Measurements from ENCODE around the gene AUTS2.

Gene AUTS2

DNA sequence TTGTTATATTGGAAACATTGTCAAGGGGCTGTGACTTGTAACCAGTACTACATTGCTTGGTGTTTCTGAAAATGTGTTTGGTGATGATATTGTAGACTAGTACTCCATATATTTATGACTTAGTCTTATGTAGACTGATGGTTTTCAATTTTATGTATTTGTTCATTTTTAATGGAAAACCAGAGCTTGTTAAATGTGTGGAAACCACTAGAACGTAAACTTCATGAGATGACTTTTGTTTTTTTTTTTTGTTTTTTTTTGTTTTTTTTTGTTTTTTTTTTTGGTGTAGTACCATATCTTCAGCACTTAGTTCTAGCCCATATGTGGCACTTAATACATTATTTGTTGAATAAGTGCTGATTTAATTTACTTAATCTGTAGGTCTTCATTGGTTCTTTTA, 518.6 kb downstream of the AUTS2 start:
- FAIRE-seq: no peak

GRCh38 chr7:70120851-70121250, 522.6 kb downstream of the AUTS2 start:
- DNase-seq (ENCODE audit: insufficient read length) (no peak), FAIRE-seq (no peak)
- TF ChIP-seq POLR2AphosphoS5 (IDR thresholded peaks at IDR 0.05; ENCODE audit: low read depth, low read length): no peak

More for the DNA sequence above, 518.6 kb downstream of the AUTS2 start:
- TF ChIP-seq POLR2AphosphoS5 (IDR thresholded peaks at IDR 0.05; ENCODE audit: low read depth, low read length) (no peak), TAF1 (IDR thresholded peaks at IDR 0.05; ENCODE audit: borderline replicate concordance, low read depth, low read length) (no peak), POLR2A (IDR thresholded peaks at IDR 0.05; ENCODE audit: low read depth, low read length) (no peak)
- no peak for DNase-seq (ENCODE audit: insufficient read length)

DNA sequence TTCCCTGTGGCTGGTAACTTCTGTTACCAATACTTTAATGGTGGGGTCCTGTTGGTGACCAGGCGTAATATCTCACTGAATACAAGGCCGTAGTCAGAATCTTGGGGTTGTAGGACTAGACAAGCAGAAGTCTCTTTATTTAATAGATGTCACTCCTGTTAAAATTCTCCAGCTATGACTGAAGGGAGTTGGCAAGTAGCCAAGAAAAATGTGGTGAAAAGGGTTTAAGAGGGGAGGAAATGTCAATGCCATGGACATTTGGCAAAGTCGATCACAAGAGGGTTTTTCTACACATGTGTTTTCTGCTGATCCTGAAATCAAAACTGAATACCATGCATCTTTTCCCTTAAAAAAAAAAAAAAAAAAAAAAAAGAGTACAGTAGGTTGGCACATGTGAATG, 533.5 kb downstream of the AUTS2 start:
- DNase-seq (ENCODE audit: insufficient read length) (no peak), FAIRE-seq (no peak)
- TF ChIP-seq TAF1 (IDR thresholded peaks at IDR 0.05; ENCODE audit: borderline replicate concordance, low read depth, low read length): no peak
- TF ChIP-seq POLR2AphosphoS5 (IDR thresholded peaks at IDR 0.05; ENCODE audit: low read depth, low read length): no peak
- no peak for TF ChIP-seq POLR2A (IDR thresholded peaks at IDR 0.05; ENCODE audit: low read depth, low read length)

DNA sequence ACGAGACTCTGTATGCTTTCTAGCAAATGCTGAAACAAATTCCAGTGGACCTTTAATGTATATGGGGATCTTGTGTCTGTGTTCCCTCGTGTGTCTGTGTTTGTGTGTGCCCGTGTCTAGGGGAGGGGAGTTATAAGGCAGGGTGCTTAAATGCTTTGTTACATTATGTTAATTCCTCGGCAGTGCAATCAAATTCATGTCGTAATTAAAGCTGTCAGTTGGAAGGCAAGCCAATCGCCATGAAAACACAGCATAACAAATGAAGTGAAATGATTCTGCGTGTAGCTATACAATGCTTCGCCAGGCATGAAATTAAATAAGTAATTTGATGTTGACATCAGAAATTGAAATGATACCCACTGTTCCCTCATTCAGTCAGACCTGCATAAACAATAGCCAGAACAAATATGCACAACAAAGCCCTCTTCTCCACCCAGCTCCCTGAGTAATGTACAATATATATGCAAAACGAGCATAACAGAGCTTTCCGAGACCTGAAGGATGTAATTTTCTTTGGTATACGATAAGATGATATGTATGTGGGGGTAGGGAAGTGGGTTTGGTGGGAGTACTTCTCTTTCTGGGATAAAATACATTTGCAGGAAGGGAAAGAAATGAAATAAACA, 534.1 kb downstream of the AUTS2 start:
- DNase-seq (ENCODE audit: insufficient read length) (no peak), FAIRE-seq (no peak)
- TF ChIP-seq POLR2A (IDR thresholded peaks at IDR 0.05; ENCODE audit: low read depth, low read length) (no peak), TAF1 (IDR thresholded peaks at IDR 0.05; ENCODE audit: borderline replicate concordance, low read depth, low read length) (no peak)

- no peak for FAIRE-seq
- no peak for DNase-seq (ENCODE audit: insufficient read length)
- no peak for TF ChIP-seq POLR2AphosphoS5 (IDR thresholded peaks at IDR 0.05; ENCODE audit: low read depth, low read length)
- no peak for TF ChIP-seq POLR2A (IDR thresholded peaks at IDR 0.05; ENCODE audit: low read depth, low read length)
- TF ChIP-seq TAF1 (IDR thresholded peaks at IDR 0.05; ENCODE audit: borderline replicate concordance, low read depth, low read length): no peak
Observed at GRCh38 chr7:70132852-70133690, 534.8 kb downstream of the AUTS2 start.

GRCh38 chr7:70134029-70134770, 535.9 kb downstream of the AUTS2 start:
- DNase-seq (ENCODE audit: insufficient read length) (no peak), FAIRE-seq (no peak)
- no peak for TF ChIP-seq TAF1 (IDR thresholded peaks at IDR 0.05; ENCODE audit: borderline replicate concordance, low read depth, low read length)
- no peak for TF ChIP-seq POLR2AphosphoS5 (IDR thresholded peaks at IDR 0.05; ENCODE audit: low read depth, low read length)
- TF ChIP-seq POLR2A (IDR thresholded peaks at IDR 0.05; ENCODE audit: low read depth, low read length): no peak

DNA sequence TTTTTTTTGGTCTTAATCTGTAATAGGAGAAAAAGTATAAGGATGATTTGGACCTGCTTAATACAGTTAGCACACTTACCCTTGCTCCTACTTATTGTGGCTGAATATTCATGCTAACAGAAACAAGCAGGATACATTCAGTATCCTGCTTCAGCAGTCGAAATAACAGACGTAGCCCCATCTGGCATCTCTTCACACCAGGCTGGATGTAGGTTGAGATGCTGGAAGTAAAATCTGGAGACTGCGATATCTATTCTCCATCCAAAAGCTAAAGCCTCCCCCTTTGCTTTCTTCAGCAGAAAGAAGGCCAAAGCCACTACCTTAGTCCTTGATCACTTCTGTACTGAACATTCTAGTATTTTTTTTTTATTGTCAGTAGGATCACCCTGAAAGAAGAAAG, 537.4 kb downstream of the AUTS2 start:
- DNase-seq (ENCODE audit: insufficient read length) (no peak), FAIRE-seq (no peak)
- TF ChIP-seq TAF1 (IDR thresholded peaks at IDR 0.05; ENCODE audit: borderline replicate concordance, low read depth, low read length): no peak
- TF ChIP-seq POLR2A (IDR thresholded peaks at IDR 0.05; ENCODE audit: low read depth, low read length): no peak
- TF ChIP-seq POLR2AphosphoS5 (IDR thresholded peaks at IDR 0.05; ENCODE audit: low read depth, low read length): no peak

GRCh38 chr7:70137126-70137525, 538.9 kb downstream of the AUTS2 start:
- TF ChIP-seq TAF1 (IDR thresholded peaks at IDR 0.05; ENCODE audit: borderline replicate concordance, low read depth, low read length) (no peak), POLR2A (IDR thresholded peaks at IDR 0.05; ENCODE audit: low read depth, low read length) (no peak), POLR2AphosphoS5 (IDR thresholded peaks at IDR 0.05; ENCODE audit: low read depth, low read length) (no peak)
- DNase-seq (ENCODE audit: insufficient read length): no peak
- FAIRE-seq: no peak

DNA sequence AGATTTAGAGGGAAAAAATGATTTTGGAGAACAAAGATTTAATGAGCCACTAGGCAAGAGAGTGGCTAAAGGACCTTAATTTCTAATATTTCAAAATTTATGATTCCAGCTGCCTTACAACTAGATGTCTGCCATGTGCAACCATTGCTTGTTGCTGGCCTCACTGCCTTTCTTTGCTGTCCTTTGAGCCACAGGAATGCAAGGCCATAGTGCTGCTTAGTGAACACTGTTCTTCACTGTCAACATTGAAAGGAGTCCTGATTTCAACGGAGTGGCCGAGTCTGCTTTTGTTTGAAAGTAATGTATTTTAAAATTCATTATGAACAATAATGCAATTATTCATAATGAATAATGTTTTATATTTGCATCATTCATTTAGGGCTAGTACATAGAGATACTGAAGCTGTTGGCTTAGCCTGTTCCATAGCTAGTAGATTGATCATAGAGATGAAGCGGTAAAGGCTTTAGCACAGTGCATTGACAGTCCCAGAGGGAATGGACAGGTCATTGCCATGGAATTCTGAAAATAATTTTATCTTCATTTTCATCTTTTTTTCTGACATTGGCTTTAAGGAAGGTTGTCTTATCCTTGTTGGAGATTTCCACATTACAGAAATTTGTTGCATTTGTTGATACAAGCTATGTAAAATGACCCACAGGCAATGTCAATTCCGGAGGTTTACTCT, 544.1 kb downstream of the AUTS2 start:
- DNase-seq (ENCODE audit: insufficient read length): no peak
- no peak for FAIRE-seq
- TF ChIP-seq POLR2A (IDR thresholded peaks at IDR 0.05; ENCODE audit: low read depth, low read length) (no peak), POLR2AphosphoS5 (IDR thresholded peaks at IDR 0.05; ENCODE audit: low read depth, low read length) (no peak), TAF1 (IDR thresholded peaks at IDR 0.05; ENCODE audit: borderline replicate concordance, low read depth, low read length) (no peak)

- FAIRE-seq: no peak
- DNase-seq (ENCODE audit: insufficient read length): no peak
- TF ChIP-seq TAF1 (IDR thresholded peaks at IDR 0.05; ENCODE audit: borderline replicate concordance, low read depth, low read length) (no peak), POLR2A (IDR thresholded peaks at IDR 0.05; ENCODE audit: low read depth, low read length) (no peak), POLR2AphosphoS5 (IDR thresholded peaks at IDR 0.05; ENCODE audit: low read depth, low read length) (no peak)
Observed at GRCh38 chr7:70143075-70144044, 545.1 kb downstream of the AUTS2 start.
